Measurements from ENCODE around the gene DPP6. TPM values are rescaled to one million over a fixed set of nuclear protein-coding genes. Genes with fewer than 3 reads are reported as not detected.

DPP6 gene
- total RNA-seq, 4 donors from 2014 or later, result 0.30 to 11.8 (median 10.7) TPM

DNA sequence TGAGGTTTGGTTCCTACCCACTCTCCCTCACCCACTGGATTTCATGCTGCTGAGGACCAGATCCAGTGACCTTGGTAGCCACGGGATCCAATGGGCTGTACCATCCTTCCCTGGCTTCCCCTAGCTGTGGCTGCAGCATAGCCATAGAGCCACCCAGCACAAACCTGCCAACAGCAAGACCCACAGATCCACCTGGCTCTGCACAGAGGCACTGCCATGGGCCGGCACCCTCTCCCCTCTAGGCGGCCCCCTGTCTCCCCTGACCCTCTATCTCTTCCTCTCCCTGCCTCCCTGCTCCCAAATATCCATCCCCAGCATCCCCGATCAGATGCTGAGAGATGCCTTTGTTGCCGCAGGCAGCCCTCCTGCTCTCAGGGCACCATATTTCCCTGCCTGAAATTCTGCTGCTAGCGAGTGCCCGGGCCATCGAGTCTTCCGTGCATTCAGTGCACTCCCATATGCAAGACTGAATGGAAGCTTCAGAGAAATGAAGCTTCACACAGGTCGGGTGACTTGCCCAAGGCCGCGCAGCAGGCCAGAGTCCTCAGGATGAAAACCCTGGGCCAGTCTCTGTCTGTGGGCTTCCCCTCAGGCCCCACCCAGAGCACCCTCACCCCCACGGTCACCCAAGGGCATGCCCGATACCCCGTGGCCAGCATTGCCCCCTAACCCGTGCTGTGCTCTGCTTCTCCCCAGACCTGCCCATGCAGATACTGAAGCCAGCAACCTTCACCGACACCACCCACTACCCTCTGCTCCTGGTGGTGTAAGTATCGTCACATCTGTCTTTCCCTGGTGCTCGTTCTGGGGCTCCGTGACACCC lies 819.9 kb downstream of the DPP6 start:
- Histone ChIP-seq H3K9me3 (no peaks in the 10 kb centered on the region), H3K4me1 (no peaks in the 10 kb centered on the region), H3K27me3 (peaks cover 20% of the 10 kb centered on the region), H3K4me3 (no peak overlapping the region), H3K27ac (no peak overlapping the region), H3K36me3 (no peaks in the 10 kb centered on the region)
- WGBS, result 86% methylated on average over 19 of the region's 20 CpGs
- DNase-seq (ENCODE audit: low spot score in 2 of 2), result no peak
- TF ChIP-seq POLR2A (IDR thresholded peaks at IDR 0.05) (no peak), POLR2AphosphoS5 (IDR thresholded peaks at IDR 0.05) (no peak), EP300 (IDR thresholded peaks at IDR 0.05) (no peak)
- TF ChIP-seq, protein P1, sequence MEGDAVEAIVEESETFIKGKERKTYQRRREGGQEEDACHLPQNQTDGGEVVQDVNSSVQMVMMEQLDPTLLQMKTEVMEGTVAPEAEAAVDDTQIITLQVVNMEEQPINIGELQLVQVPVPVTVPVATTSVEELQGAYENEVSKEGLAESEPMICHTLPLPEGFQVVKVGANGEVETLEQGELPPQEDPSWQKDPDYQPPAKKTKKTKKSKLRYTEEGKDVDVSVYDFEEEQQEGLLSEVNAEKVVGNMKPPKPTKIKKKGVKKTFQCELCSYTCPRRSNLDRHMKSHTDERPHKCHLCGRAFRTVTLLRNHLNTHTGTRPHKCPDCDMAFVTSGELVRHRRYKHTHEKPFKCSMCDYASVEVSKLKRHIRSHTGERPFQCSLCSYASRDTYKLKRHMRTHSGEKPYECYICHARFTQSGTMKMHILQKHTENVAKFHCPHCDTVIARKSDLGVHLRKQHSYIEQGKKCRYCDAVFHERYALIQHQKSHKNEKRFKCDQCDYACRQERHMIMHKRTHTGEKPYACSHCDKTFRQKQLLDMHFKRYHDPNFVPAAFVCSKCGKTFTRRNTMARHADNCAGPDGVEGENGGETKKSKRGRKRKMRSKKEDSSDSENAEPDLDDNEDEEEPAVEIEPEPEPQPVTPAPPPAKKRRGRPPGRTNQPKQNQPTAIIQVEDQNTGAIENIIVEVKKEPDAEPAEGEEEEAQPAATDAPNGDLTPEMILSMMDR (IDR thresholded peaks at IDR 0.05), result no peak

- no peak for DNase-seq (ENCODE audit: low spot score in 2 of 2)
- TF ChIP-seq EP300 (IDR thresholded peaks at IDR 0.05), result no peak
- TF ChIP-seq, protein P1 (IDR thresholded peaks at IDR 0.05), result no peak
- TF ChIP-seq POLR2A (IDR thresholded peaks at IDR 0.05), result no peak
- WGBS, result 76% methylated on average over 13 of the region's 18 CpGs
- Histone ChIP-seq H3K4me1 (no peaks in the 10 kb centered on the region), H3K9me3 (no peaks in the 10 kb centered on the region), H3K27me3 (peaks cover 24% of the 10 kb centered on the region), H3K4me3 (no peak overlapping the region), H3K27ac (no peak overlapping the region), H3K36me3 (no peaks in the 10 kb centered on the region)
Measured at GRCh38 chr7:154872811-154873499, 820.8 kb downstream of the DPP6 start.

DNA sequence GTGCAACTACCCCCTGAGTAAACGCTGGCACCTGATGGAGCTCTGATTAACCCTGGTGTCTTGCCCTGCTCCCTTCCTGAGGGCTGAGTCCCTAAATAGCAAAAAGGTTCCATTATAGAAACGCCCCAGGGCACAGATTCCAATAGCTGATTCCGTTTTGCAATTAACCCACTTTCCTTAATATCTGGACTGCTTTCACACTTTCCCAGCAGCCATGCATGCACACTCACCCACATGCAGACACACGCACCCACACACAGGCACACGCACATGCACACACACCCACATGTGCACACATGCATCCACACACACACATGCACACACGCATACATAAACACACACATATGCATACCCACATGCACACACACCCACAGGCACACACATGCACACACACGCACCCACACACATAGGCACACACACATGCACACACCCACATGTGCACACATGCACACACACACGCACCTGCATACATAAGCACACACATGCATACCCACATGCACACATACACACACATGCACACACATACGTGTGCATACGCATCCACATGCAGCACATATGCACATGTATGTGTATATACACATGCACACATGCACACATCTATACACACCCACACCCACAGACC lies 821.4 kb downstream of the DPP6 start:
- TF ChIP-seq, protein P1 (IDR thresholded peaks at IDR 0.05), result no peak
- TF ChIP-seq EP300 (IDR thresholded peaks at IDR 0.05) (no peak), POLR2A (IDR thresholded peaks at IDR 0.05) (no peak), POLR2AphosphoS5 (IDR thresholded peaks at IDR 0.05) (no peak)

DNA sequence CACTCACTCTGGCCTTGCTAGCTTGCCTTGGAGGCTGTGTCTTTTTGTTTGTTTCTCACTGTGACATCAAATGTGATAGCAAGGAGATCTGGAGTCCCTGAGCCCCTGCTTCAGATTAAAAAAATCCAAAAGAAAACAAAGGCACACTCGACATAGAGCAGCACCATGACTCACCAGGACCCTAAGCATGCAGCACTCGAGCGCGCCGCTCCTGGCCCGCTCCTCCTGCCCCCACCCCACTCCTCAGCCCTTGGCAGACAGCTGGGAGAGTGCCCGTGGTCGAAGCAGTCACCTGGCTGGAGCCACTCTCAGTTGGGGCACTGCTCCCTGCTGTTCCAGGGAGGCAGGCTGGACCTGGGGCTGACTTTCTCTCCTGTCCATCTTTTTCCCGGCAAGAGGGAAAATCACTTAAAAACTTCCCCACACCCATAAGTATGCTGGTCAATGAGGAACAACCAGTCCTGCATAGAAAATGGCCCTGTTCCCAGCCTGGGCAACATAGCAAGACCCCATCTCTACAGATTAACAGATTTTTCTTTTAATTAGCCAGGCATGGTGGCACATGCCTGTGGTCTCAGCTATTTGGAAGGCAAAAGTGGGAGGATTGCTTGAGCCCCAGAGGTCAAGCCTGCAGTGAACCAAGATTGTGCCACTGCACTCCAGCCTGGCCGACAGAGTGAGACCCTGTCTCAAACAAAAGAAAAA lies 822.4 kb downstream of the DPP6 start:
- Histone ChIP-seq H3K4me3 (no peak overlapping the region), H3K4me1 (no peaks in the 10 kb centered on the region), H3K27me3 (peaks cover 16% of the 10 kb centered on the region), H3K36me3 (no peaks in the 10 kb centered on the region), H3K27ac (no peak overlapping the region), H3K9me3 (no peaks in the 10 kb centered on the region)
- 66% methylated on average over 8 of the region's 10 CpGs for WGBS
- TF ChIP-seq, protein P1 (IDR thresholded peaks at IDR 0.05), result no peak
- no peak for TF ChIP-seq POLR2A (IDR thresholded peaks at IDR 0.05)
- TF ChIP-seq POLR2AphosphoS5 (IDR thresholded peaks at IDR 0.05), result no peak
- no peak for TF ChIP-seq EP300 (IDR thresholded peaks at IDR 0.05)
- no peak for DNase-seq (ENCODE audit: low spot score in 2 of 2)

More for the DNA sequence above, 821.4 kb downstream of the DPP6 start:
- no peak for DNase-seq (ENCODE audit: low spot score in 2 of 2)
- peaks cover 24% of the 10 kb centered on the region for H3K27me3 ChIP-seq
- no peak overlapping the region for H3K4me3 ChIP-seq
- H3K4me1 ChIP-seq, result no peaks in the 10 kb centered on the region
- H3K9me3 ChIP-seq, result no peaks in the 10 kb centered on the region
- no peak overlapping the region for H3K27ac ChIP-seq
- no peaks in the 10 kb centered on the region for H3K36me3 ChIP-seq
- 60% methylated on average over 9 of the region's 10 CpGs for WGBS
